GM12873 (cell line): Measurements from ENCODE around the gene ZBTB32.

Experiments used
- CTCF ChIP-seq: IDR thresholded peaks from 2 replicates; pipeline ENCODE4 v1.5.1; 2012; ENCODE audit warnings: low read depth, mild to moderate bottlenecking, moderate library complexity, low read length, control low read depth; ENCODE audit not compliant: insufficient read depth; ENCODE audit errors: missing control alignments

Gene ZBTB32

GRCh38 chr19:35760711-35761349 is 56.5 kb downstream of the ZBTB32 start:
- TF ChIP-seq CTCF, result no peak

DNA sequence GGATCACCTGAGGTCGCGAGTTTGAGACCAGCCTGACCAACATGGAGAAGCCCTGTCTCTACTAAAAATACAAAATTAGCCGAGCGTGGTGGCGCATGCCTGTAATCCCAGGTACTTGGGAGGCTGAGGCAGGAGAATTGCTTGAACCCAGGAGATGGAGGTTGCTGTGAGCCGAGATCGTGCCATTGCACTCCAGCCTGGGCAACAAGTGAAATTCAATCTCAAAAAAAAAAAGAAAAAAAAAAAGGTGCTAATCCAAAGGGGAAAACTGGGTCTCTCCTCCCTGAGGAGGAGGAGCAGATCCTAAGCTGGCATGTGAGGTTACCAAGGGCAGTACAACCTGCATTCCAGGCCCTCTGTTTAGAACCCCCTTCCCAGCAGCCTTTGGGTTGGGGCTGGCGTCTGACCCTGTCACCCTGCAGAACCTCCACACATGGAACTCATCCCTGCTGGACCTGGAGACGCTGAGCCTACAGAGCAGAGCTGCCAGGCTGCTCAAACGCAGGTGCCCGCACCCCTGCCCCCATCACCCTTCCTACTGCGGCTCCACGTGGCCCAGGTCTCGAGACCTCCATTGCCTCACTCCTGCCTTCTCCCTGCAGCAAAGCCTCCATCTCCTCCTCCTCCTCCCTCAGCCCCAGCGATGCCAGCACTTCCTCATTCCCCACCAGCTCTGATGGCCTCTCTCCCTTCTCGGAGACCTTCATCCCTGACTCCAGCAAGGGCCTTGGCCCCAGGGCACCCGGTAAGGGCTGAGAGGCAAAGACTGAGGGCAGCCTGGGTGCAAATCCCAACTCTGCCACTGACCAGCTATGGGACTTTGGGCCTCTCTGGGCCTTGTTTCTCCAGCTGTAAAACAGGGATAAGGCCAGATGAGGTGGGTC is 60.3 kb downstream of the ZBTB32 start:
- no peak for TF ChIP-seq CTCF
